GM19467 (cell line): ENCODE measurements around the gene MVB12B.

Experiments
- ATAC-seq: cut with Tn5 transposase; IDR thresholded peaks from one replicate; pipeline ENCODE4 v1.9.1; 2021; ENCODE audit warnings: mild to moderate bottlenecking, moderate library complexity; ENCODE audit not compliant: unreplicated experiment

The MVB12B gene

GRCh38 chr9:126486276-126486675 lies 159.6 kb downstream of the MVB12B start:
- ATAC-seq = no peak

- no peak for ATAC-seq
These were observed 161.2 kb downstream of the MVB12B start for GRCh38 chr9:126487856-126488255.

- ATAC-seq = no peak
These were observed 161.7 kb downstream of the MVB12B start for GRCh38 chr9:126488310-126488709.

- ATAC-seq = no peak
These were observed 162.3 kb downstream of the MVB12B start for GRCh38 chr9:126488881-126489404.

GRCh38 chr9:126489581-126490213 lies 163.1 kb downstream of the MVB12B start:
- no peak for ATAC-seq

GRCh38 chr9:126490214-126490631 lies 163.6 kb downstream of the MVB12B start:
- ATAC-seq = no peak

GRCh38 chr9:126490871-126491567 lies 164.4 kb downstream of the MVB12B start:
- ATAC-seq = no peak

- ATAC-seq = no peak
These were observed 164.9 kb downstream of the MVB12B start for GRCh38 chr9:126491568-126491879.

- no peak for ATAC-seq
These were observed 165.3 kb downstream of the MVB12B start for GRCh38 chr9:126491949-126492348.

GRCh38 chr9:126494264-126494663 lies 167.6 kb downstream of the MVB12B start:
- no peak for ATAC-seq

GRCh38 chr9:126494746-126495145 lies 168.1 kb downstream of the MVB12B start:
- no peak for ATAC-seq

- ATAC-seq = no peak
These were observed 169.0 kb downstream of the MVB12B start for GRCh38 chr9:126495411-126496180.

- ATAC-seq = no peak
These were observed 169.6 kb downstream of the MVB12B start for GRCh38 chr9:126496181-126496576.

GRCh38 chr9:126496781-126497659 lies 170.4 kb downstream of the MVB12B start:
- no peak for ATAC-seq

- ATAC-seq = no peak
These were observed 171.1 kb downstream of the MVB12B start for GRCh38 chr9:126497660-126498275.

- ATAC-seq = no peak
These were observed 171.7 kb downstream of the MVB12B start for GRCh38 chr9:126498331-126498730.

GRCh38 chr9:126499005-126499910 lies 172.6 kb downstream of the MVB12B start:
- ATAC-seq = no peak

- ATAC-seq = no peak
These were observed 173.4 kb downstream of the MVB12B start for GRCh38 chr9:126499911-126500599.
